Activated CD8-positive, alpha-beta T cell treated with anti-CD3 and anti-CD28 coated beads for 36 hours (primary cell): ENCODE measurements around the gene GNAS. TPM values are rescaled to one million over a fixed set of nuclear protein-coding genes. Genes with fewer than 3 reads are reported as not detected.

Experiments
- ATAC-seq: fragments of 200-7000 bp; cut with Tn5 transposase; one replicate; pipeline ENCODE4 v1.10.0; 2021; ENCODE audit warnings: mild to moderate bottlenecking, moderate library complexity
- CTCF ChIA-PET: fragments of 350-600 bp; sonication (Branson Sonifier 250); formaldehyde crosslinking; loops from one replicate; lab custom pipeline; 2021; ENCODE audit warnings: antibody characterized with exemption; lab: Charles Lee
- POLR2A ChIA-PET: fragments of 350-600 bp; sonication (Branson Sonifier 250); formaldehyde crosslinking; loops from one replicate; lab custom pipeline; 2021; ENCODE audit warnings: antibody characterized with exemption; lab: Charles Lee
- DNase-seq: peaks from one replicate; pipeline ENCODE4 v3.0.0-alpha.2; 2020
- H3K27ac Mint-ChIP-seq: one replicate; pipeline ENCODE4 v1.8.0; 2021; ENCODE audit warnings: mild to moderate bottlenecking, mixed read lengths
- H3K27me3 Mint-ChIP-seq: one replicate; pipeline ENCODE4 v1.8.0; 2021; ENCODE audit warnings: mixed read lengths
- H3K36me3 Mint-ChIP-seq: one replicate; pipeline ENCODE4 v1.8.0; 2021; ENCODE audit warnings: low read depth, mixed read lengths
- H3K4me1 Mint-ChIP-seq: one replicate; pipeline ENCODE4 v1.8.0; 2021; ENCODE audit warnings: low read depth, mixed read lengths
- H3K4me3 Mint-ChIP-seq: one replicate; pipeline ENCODE4 v1.8.0; 2021; ENCODE audit warnings: mild to moderate bottlenecking, moderate library complexity, mixed read lengths
- H3K9me3 Mint-ChIP-seq: one replicate; pipeline ENCODE4 v1.8.0; 2021; ENCODE audit warnings: mixed read lengths
- intact Hi-C: fragments of 100-400 bp; cut with micrococcal nuclease; formaldehyde crosslinking; loops from one replicate; pipeline ENCODE4 v1.10.0; 2022
- total RNA-seq, 2 experiments: library from RNA; stranded (reverse); gene quantifications; one replicate each; pipeline ENCODE4 v1.2.3, GENCODE V29; 2021
- TF ChIP-seq, protein P1 (sequence below): fragments of 200-600 bp; IDR thresholded peaks from one replicate; pipeline ENCODE4 v1.8.0; 2022; ENCODE audit warnings: antibody characterized with exemption, mild to moderate bottlenecking

GNAS gene
- total RNA-seq, 2 experiments from 2014 or later, result 703 to 723 TPM

DNA sequence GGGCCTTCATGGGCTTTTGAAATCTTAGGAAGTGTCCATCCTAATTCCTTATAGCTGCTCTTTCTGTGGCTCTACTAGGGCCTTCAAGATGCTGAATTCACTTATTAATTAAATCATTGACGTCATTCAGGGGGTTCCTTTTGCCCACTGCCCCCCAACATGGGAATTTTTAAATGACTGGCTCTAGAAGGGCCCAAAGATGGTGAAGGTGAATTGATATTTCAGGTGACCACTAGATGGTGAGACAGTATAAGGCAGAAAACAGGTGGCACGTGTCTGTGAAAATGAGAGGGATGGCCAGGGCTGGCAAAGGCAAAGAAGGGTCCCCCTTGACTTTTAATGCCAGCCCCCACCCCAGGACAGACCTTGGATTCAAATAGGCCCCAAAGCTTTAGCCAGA is 11.8 kb downstream of the GNAS start:
- Mint-ChIP-seq H3K36me3 (no peaks in the 10 kb centered on the region), H3K4me3 (no peak overlapping the region), H3K4me1 (no peaks in the 10 kb centered on the region), H3K9me3 (no peaks in the 10 kb centered on the region), H3K27ac (no peak overlapping the region), H3K27me3 (peaks cover 19% of the 10 kb centered on the region)
- ChIA-PET POLR2A (no interaction called here), CTCF (interaction anchor here (0.7 to 1.5 kb wide), 6 partner anchors 8 to 344 kb away, joined by 3 to 7 read pairs (median 4); no protein-coding TSS in a partner anchor)
- no peak for DNase-seq
- no peak for ATAC-seq
- intact Hi-C loops, result no loop called here
- TF ChIP-seq, protein P1, sequence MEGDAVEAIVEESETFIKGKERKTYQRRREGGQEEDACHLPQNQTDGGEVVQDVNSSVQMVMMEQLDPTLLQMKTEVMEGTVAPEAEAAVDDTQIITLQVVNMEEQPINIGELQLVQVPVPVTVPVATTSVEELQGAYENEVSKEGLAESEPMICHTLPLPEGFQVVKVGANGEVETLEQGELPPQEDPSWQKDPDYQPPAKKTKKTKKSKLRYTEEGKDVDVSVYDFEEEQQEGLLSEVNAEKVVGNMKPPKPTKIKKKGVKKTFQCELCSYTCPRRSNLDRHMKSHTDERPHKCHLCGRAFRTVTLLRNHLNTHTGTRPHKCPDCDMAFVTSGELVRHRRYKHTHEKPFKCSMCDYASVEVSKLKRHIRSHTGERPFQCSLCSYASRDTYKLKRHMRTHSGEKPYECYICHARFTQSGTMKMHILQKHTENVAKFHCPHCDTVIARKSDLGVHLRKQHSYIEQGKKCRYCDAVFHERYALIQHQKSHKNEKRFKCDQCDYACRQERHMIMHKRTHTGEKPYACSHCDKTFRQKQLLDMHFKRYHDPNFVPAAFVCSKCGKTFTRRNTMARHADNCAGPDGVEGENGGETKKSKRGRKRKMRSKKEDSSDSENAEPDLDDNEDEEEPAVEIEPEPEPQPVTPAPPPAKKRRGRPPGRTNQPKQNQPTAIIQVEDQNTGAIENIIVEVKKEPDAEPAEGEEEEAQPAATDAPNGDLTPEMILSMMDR, result peak; percentile 26

DNA sequence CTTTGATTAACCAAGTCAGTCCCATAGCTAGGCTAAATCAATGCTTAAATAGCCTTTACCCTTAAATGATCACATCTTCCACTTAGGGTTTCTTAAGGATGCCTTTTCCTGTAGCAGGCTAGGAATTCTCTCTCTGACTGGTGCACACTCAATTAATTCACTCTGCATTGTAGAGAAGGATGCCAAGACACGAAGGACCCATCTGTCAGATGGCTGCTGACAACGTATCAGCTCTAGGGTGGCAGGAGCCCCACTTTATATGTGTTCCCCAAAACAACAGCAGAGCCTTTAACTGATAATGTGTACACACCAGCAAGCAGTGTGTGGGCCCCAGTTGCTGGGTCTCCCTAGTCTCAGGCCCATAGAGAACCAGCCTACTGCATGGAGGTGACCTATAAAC is 13.3 kb downstream of the GNAS start:
- H3K27me3 Mint-ChIP-seq, result peaks cover 17% of the 10 kb centered on the region
- intact Hi-C loops, result no loop called here
- H3K36me3 Mint-ChIP-seq, result no peaks in the 10 kb centered on the region
- ChIA-PET CTCF (no interaction called here), POLR2A (no interaction called here)
- ATAC-seq (no peak), DNase-seq (no peak)
- H3K27ac Mint-ChIP-seq, result no peak overlapping the region
- H3K4me3 Mint-ChIP-seq, result no peak overlapping the region
- TF ChIP-seq, protein P1, result no peak
- H3K9me3 Mint-ChIP-seq, result no peaks in the 10 kb centered on the region
- peaks cover 9% of the 10 kb centered on the region for H3K4me1 Mint-ChIP-seq

DNA sequence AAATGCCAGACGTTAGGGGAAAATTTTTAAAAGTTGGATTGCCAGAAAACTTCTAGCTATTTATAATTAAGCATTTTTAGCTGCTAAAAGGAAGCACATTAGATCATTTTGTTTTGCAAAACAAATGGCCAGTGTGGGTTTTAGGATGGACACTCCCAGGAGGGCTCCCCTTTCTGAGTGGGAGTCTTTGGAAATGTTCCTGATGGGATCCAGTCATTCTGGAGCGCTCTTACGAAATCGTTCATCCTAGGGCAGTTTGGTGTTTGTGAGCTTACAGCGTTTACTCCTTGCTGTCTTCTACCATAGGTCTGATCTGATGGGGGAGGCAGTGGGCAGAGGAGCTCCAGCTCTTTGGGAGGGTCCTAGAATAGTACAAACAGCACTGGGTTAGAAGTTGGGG is 14.7 kb downstream of the GNAS start:
- H3K9me3 Mint-ChIP-seq, result no peaks in the 10 kb centered on the region
- CTCF ChIA-PET, result interaction anchor here (1.0 to 1.8 kb wide), 4 partner anchors 12 to 355 kb away, joined by 5 to 7 read pairs (median 7); no protein-coding TSS in a partner anchor
- ATAC-seq, result no peak

DNA sequence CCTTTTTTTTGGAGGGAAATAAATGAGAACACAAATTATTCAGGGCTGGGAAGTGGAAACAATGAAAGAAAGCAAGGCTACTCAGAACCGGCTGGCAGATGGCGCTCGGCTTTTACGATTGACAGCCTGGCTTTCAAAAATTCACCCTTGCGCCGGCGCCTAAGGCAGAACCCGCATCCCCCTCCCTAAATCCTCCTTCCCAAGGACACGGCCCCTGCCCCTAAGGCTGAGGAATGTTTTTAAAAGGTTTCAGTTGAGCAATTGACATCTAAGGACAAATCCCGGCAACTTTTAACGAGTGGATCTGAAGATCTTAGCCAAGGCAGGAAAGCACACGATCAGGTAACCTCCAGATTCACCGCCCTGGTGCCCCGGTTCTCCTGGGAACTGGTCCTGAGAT is 16.3 kb downstream of the GNAS start:
- intact Hi-C loops, result no loop called here
- Mint-ChIP-seq H3K27me3 (peaks cover 6% of the 10 kb centered on the region), H3K4me3 (no peak overlapping the region), H3K36me3 (no peaks in the 10 kb centered on the region), H3K9me3 (no peaks in the 10 kb centered on the region), H3K27ac (no peak overlapping the region), H3K4me1 (peaks cover 11% of the 10 kb centered on the region)
- TF ChIP-seq, protein P1, result no peak
- CTCF ChIA-PET, result interaction anchor here (1.6 to 1.7 kb wide), 3 partner anchors 30 to 587 kb away, joined by 4 to 9 read pairs (median 5); no protein-coding TSS in a partner anchor
- POLR2A ChIA-PET, result no interaction called here
- no peak for DNase-seq
- no peak for ATAC-seq

More for the DNA sequence above, 14.7 kb downstream of the GNAS start:
- POLR2A ChIA-PET, result interaction anchor here (0.5 to 1.4 kb wide), 3 partner anchors 113 to 650 kb away, joined by 3 to 5 read pairs (median 3); no protein-coding TSS in a partner anchor
- no peak overlapping the region for H3K27ac Mint-ChIP-seq
- TF ChIP-seq, protein P1, result no peak
- H3K4me1 Mint-ChIP-seq, result peaks cover 11% of the 10 kb centered on the region
- no peak overlapping the region for H3K4me3 Mint-ChIP-seq
- peaks cover 11% of the 10 kb centered on the region for H3K27me3 Mint-ChIP-seq
- H3K36me3 Mint-ChIP-seq, result no peaks in the 10 kb centered on the region
- intact Hi-C loops, result no loop called here
- no peak for DNase-seq

DNA sequence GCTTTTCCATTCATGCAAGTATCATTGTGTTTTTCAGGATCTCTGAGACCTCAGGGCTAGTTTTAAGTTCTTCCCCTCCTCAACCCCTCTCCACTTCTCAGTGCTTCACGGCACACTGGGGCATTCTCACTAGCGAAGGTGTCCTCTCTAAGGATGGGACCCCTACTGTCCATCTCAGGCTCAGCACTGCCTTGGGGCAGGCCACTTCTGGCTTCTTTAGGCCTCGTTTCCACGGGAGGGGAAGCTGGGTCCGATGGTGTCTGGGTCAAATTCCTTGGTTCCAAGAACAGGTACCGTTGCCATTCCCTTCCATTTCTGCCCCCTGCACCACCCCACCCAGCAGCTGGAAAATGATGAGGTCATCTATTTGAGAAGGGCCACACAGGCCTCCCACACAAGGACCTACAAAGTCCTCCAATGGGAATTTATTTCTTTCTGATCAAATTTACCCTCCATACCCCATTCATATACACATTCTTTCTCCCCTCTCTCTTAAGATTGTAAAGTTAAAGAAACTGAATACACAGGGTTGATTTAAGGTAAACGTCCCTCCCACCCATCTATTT is 17.2 kb downstream of the GNAS start:
- H3K27me3 Mint-ChIP-seq, result peaks cover 6% of the 10 kb centered on the region
- H3K27ac Mint-ChIP-seq, result no peak overlapping the region
- DNase-seq (no peak), ATAC-seq (no peak)
- no peaks in the 10 kb centered on the region for H3K9me3 Mint-ChIP-seq
- no peak overlapping the region for H3K4me3 Mint-ChIP-seq
- ChIA-PET CTCF (interaction anchor here (0.8 to 2.2 kb wide), 18 partner anchors 8 to 586 kb away, joined by 3 to 18 read pairs (median 4); no protein-coding TSS in a partner anchor), POLR2A (interaction anchor here (1.1 kb wide), 1 partner anchor 352 kb away, joined by 3 read pairs; no protein-coding TSS in a partner anchor)
- intact Hi-C loops, result loop anchor here (5.0 to 10.0 kb wide), 2 partner anchors 355 to 533 kb away; no protein-coding TSS in a partner anchor
- peaks cover 11% of the 10 kb centered on the region for H3K4me1 Mint-ChIP-seq
- no peaks in the 10 kb centered on the region for H3K36me3 Mint-ChIP-seq
- TF ChIP-seq, protein P1, result no peak
